NCI-H524 treated with DMSO at 0.1 percent for 48 hours (cell line): ENCODE measurements around the gene CD55.

Experiments
- DNase-seq: peaks from one replicate; lab custom pipeline; 2025; lab: John Stamatoyannopoulos, UW

CD55 gene

GRCh38 chr1:207321079-207321789 lies at the start of gene CD55:
CD55 (plus strand) TSS chr1:207321678; CDS start chr1:207321766, 88 bp downstream.
- DNase-seq = peak; percentile 57

DNA sequence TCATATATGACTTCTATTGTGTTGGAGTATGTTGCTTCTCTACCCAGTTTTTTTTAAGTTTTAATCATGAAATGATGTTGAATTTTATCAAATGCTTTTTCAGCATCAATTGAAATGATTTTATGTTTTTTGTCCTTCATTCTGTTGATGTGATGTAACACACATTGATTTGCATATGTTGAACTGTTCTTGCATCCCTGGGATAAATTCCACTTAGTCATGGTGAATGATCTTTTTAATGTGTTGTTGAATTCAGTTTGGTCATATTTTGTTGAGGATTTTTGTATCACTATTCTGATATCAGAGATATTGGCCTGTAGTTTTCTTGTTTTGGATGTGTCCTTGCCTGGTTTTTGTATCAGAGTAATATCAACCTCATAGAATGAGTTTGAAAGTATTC lies 46.6 kb upstream of the CD55 start:
- DNase-seq = no peak

DNA sequence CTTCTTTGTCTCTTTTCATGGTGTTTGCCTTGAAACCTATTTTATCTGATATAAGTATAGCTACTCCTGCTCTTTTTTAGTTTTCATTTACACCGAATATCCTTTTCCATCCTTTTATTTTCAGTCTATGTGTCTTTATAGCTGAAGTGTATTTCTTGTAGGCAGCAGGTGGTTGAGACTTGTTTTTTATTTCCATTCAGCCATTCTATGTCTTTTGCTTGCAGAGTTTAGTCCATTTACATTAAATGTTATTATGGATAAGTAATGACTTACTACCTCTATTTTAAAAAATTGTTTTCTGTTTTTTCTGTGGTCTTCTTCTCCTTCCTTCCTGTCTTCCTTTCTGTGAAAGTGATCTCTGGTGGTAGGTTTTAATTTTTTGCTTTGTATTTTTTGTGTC lies 45.0 kb upstream of the CD55 start:
- DNase-seq = no peak

DNA sequence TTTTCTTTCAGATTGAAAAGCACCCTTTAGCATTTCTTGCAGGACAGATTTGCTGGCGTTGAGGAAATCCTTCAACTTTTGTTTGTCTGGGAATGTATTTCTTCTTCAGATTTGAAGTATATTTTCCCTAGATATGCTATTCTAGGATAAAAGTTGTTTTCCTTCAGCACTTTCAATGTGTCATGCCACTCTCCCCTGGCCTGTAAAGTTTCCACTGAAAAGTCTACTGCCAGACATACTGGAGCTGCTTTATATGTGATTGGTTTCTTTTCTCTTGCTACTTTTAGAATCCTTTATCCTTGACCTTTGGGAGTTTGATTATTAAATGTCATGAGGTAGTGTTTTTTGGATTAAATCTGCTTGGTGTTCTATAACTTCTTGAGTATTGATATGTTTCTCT lies 44.2 kb upstream of the CD55 start:
- DNase-seq = no peak

DNA sequence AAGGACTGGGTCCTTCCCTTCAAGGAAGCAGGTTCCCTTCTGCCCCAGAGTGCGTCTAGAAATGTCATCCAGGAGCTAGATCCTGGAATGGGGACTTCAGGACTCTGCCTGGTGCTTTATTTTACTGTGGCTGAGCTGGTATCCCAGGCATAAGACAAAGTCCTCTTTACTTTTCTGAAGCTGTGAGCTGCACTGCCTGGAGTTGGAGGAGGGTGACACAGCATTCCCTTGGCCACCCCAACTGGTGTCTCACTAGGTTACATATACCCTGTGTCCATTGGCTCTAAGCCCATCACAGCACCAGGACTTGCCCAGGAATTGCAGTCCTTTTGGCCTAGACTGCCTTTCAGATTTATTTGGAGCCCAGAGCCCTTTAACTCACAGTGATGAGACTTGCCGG lies 41.8 kb upstream of the CD55 start:
- no peak for DNase-seq

DNA sequence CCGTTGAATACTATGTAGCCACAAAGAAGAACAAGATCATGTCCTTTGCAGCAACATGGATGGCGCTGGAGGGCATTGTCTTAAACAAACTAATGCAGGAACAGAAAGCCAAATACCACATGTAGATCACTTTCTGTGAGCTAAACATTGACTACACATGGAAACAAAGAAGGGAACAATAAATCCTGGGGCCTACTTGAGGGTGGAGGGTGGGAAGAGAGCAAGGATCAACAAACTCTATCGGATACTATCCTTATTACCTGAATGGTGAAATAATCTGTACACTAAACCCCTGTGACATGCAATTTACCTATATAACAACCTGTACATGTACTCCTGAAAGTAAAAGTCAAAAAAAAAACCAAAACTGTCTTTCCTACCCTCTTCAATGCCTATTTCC lies 40.8 kb upstream of the CD55 start:
- DNase-seq = no peak

GRCh38 chr1:207282058-207282457 lies 39.4 kb upstream of the CD55 start:
- no peak for DNase-seq

DNA sequence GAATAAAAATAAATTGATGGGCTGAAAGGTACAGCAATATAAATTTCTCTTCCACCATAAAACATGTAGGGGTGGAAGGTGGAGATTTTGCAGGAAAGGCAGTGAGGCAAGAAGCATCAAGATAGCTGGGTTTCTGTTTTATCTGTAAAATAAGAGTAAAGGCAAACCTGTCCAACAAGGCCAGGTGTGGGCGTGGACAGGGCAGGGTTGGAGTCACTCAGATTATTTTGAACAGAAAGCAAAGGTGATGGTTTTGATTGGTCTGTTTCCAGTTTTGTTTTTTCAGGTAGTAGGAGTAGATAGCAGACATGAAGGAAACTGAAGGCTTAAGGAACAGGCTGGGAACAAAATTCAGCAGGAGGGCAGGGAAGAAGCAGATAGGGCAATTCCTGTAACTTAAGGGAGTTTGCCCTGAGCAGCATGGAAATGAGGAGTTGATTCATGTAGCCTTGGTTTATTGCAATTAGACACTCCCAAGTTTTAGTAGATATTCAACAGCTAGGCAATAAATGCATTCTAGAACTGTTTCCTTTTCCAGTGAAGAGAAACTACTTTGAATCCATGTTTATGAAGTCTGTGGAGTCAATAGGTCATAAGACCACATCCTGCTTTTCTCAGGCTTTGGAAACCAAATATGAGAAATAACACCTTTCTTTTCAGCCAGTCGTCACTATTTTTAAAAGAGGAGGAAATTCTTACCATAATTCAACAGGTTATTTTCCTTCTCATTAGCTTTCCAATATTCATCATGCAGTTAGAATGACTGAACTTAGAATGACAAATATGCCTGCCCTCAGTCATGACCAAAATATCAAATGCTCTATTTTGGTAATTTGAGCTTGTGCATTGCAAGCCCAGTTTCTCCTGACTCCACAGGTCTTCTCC lies 38.7 kb upstream of the CD55 start:
- DNase-seq = no peak

DNA sequence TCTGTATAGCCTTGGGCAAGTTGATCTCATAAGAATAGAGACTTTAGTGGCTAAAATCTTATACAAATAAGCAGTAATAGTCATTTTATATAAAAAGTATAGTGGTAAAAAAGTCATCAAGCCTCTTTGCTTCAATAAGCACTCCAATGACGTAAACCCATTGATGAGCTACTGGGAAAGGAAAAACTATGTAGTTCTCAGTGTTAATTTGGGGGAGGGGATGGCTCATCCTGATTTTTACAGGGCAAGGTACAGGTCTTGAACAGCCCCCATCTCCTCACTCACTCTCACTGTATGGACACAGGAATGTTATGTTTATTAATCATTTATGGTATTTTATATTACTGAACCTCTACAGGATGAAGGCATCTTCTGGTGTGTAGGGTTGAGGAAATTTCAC lies 38.1 kb upstream of the CD55 start:
- no peak for DNase-seq

DNA sequence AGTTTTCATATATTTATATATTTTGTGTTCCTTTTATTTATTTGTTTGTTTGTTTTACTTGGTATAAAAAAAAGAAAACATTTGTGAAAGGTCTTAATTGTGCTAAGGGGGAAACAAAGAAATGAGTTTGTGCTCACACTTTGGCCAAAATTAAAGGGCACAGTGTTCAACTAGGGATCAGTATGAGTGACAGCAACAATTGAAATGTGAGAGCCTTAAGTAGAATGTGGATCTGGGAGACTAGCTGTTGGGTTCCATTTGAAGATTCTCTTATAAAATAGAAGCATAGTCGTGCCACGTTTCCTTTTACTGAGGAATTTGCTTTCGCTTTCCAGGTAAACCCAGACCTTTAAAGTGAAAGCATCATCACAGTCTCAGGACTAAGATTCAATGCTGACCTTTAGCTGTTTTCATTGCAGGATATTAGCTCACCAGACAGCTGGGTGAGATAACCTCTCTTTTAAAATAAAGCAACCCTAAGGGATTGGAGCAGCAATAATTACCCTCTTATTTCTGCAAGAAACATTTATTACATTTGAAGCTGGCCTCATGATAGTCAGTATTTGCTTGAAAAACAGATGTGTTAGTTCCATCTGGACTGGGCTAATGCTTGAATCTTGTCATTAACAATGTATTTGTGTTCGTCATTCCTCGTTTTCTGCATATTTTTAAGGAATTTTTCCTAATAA lies 37.1 kb upstream of the CD55 start:
- DNase-seq = no peak

- no peak for DNase-seq
Observed at GRCh38 chr1:207286786-207287468, 34.6 kb upstream of the CD55 start.

GRCh38 chr1:207288315-207288714 lies 33.2 kb upstream of the CD55 start:
- DNase-seq = no peak

DNA sequence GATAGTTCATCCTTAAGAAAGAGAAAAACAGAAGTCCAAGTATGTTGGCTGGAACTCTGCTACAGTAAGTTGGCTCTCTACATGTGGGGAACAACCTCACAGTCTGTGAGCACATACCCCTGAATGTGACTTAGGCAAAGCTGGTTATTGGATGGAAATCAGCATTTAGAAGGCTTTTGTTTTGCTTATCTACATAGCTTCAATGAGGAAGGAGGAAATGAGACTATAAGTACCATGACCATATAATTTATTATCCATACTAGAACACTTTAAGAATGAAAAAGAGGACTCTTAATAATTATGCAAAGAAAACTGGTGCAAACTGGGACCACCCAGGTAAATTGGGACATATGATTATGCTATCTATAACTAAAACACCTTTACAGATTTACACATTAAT lies 31.7 kb upstream of the CD55 start:
- DNase-seq = no peak

DNA sequence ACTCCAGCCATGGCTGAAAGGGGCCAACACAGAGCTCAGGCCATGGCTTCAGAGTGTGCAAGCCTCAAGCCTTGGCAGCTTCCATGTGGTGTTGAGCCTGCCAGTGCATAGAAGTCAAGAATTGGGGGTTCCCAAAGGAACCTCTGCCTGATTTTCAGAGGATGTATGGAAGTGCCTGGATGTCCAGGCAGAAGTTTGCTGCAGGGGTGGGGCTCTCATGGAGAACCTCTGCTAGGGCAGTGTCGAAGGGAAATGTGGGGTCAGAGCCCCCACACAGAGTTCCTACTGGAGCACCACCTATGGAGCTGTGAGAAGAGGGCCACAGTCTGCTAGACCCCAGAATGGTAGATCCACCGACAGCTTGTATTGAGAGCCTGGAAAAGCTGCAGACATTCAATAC lies 29.8 kb upstream of the CD55 start:
- DNase-seq = no peak

GRCh38 chr1:207298186-207298585 lies 23.3 kb upstream of the CD55 start:
- DNase-seq = no peak

GRCh38 chr1:207298636-207299398 lies 22.7 kb upstream of the CD55 start:
- no peak for DNase-seq

- no peak for DNase-seq
Observed at GRCh38 chr1:207300970-207301369, 20.5 kb upstream of the CD55 start.

GRCh38 chr1:207302618-207303393 lies 18.7 kb upstream of the CD55 start:
- no peak for DNase-seq

GRCh38 chr1:207304710-207305488 lies 16.6 kb upstream of the CD55 start:
- no peak for DNase-seq

GRCh38 chr1:207305489-207305873 lies 16.0 kb upstream of the CD55 start:
- DNase-seq = no peak
